ENCODE data around the gene RORB.

Gene RORB

GRCh38 chr9:74576176-74576575 is 79.0 kb downstream of the RORB start:
- TF ChIP-seq POLR2AphosphoS5 (IDR thresholded peaks at IDR 0.05; ENCODE audit: low read depth) (no peak), GABPA (IDR thresholded peaks at IDR 0.05; ENCODE audit: low read depth) (no peak), CTCF (IDR thresholded peaks at IDR 0.05; ENCODE audit: insufficient read depth, low read length) (no peak), REST (IDR thresholded peaks at IDR 0.05; ENCODE audit: insufficient replicate concordance, low read depth) (no peak), SPI1 (IDR thresholded peaks at IDR 0.05; ENCODE audit: borderline replicate concordance, low read depth) (no peak)

GRCh38 chr9:74577956-74578355 is 80.8 kb downstream of the RORB start:
- no peak overlapping the region for H3K4me3 ChIP-seq (replicated peaks; ENCODE audit: insufficient read depth, low read length)
- TF ChIP-seq CTCF (IDR thresholded peaks at IDR 0.05; ENCODE audit: insufficient read depth, low read length) (peak; percentile 15), REST (IDR thresholded peaks at IDR 0.05; ENCODE audit: insufficient replicate concordance, low read depth) (no peak)
- no peak for DNase-seq (ENCODE audit: low read depth in 1 of 2, low spot score in 1 of 2)
- H3K27me3 ChIP-seq (ENCODE audit: insufficient read depth, poor library complexity, severe bottlenecking): no peaks in the 10 kb centered on the region
- H3K27ac ChIP-seq (replicated peaks): no peak overlapping the region

More at GRCh38 chr9:74576176-74576575, 79.0 kb downstream of the RORB start:
- no peak for DNase-seq (ENCODE audit: low read depth in 1 of 2, low spot score in 1 of 2)
- no peak overlapping the region for H3K4me3 ChIP-seq (replicated peaks; ENCODE audit: insufficient read depth, low read length)
- no peaks in the 10 kb centered on the region for H3K27me3 ChIP-seq (ENCODE audit: insufficient read depth, poor library complexity, severe bottlenecking)
- H3K27ac ChIP-seq (replicated peaks): no peak overlapping the region

GRCh38 chr9:74589576-74589975 is 92.4 kb downstream of the RORB start:
- Histone ChIP-seq H3K27ac (replicated peaks) (no peak overlapping the region), H3K4me3 (replicated peaks; ENCODE audit: insufficient read depth, low read length) (no peak overlapping the region), H3K27me3 (ENCODE audit: insufficient read depth, poor library complexity, severe bottlenecking) (no peaks in the 10 kb centered on the region)
- DNase-seq (ENCODE audit: low read depth in 1 of 2, low spot score in 1 of 2): no peak
- TF ChIP-seq REST (IDR thresholded peaks at IDR 0.05; ENCODE audit: insufficient replicate concordance, low read depth) (no peak), POLR2AphosphoS5 (IDR thresholded peaks at IDR 0.05; ENCODE audit: low read depth) (no peak), GABPA (IDR thresholded peaks at IDR 0.05; ENCODE audit: low read depth) (no peak), CTCF (IDR thresholded peaks at IDR 0.05; ENCODE audit: insufficient read depth, low read length) (no peak), SPI1 (IDR thresholded peaks at IDR 0.05; ENCODE audit: borderline replicate concordance, low read depth) (no peak)
